HUES64 (cell line): ENCODE data around the gene HMBS.
"Not testable (repeated sequence)": the region's sequence is repeated elsewhere in the genome, so short reads cannot be mapped to it uniquely, and the experiment has no call there.

Source experiments
- H3K27ac ChIP-seq: 2 replicates; pipeline ENCODE4 v1.7.0; 2013; ENCODE audit warnings: low read depth, low read length, inconsistent platforms
- H3K27me3 ChIP-seq: 2 replicates; pipeline ENCODE4 v1.6.1; 2013; ENCODE audit warnings: mild to moderate bottlenecking, low read length; ENCODE audit not compliant: insufficient read depth
- H3K36me3 ChIP-seq: 2 replicates; pipeline ENCODE4 v1.6.1; 2013; ENCODE audit warnings: mild to moderate bottlenecking, low read length; ENCODE audit not compliant: insufficient read depth
- H3K4me1 ChIP-seq: 2 replicates; pipeline ENCODE4 v1.6.1; 2013; ENCODE audit warnings: mild to moderate bottlenecking, low read length, moderate library complexity; ENCODE audit not compliant: insufficient read depth
- H3K4me3 ChIP-seq: 2 replicates; pipeline ENCODE4 v1.5.1; 2013; ENCODE audit warnings: mild to moderate bottlenecking, low read length, moderate library complexity
- H3K9ac ChIP-seq: 2 replicates; pipeline ENCODE4 v1.6.1; 2013; ENCODE audit warnings: mild to moderate bottlenecking, low read depth, low read length
- H3K9me3 ChIP-seq: 2 replicates; pipeline ENCODE4 v1.6.1; 2013; ENCODE audit warnings: low read depth, low read length; ENCODE audit not compliant: insufficient read depth
- WGBS: fragments of 150-250, 120-280 bp; methylation state at CpG from one replicate; pipeline ENCODE4 v1.1.7; 2013; ENCODE audit warnings: missing lambda C conversion rate; 5-methylcytosine and 5-hydroxymethylcytosine counted together

Gene HMBS

DNA sequence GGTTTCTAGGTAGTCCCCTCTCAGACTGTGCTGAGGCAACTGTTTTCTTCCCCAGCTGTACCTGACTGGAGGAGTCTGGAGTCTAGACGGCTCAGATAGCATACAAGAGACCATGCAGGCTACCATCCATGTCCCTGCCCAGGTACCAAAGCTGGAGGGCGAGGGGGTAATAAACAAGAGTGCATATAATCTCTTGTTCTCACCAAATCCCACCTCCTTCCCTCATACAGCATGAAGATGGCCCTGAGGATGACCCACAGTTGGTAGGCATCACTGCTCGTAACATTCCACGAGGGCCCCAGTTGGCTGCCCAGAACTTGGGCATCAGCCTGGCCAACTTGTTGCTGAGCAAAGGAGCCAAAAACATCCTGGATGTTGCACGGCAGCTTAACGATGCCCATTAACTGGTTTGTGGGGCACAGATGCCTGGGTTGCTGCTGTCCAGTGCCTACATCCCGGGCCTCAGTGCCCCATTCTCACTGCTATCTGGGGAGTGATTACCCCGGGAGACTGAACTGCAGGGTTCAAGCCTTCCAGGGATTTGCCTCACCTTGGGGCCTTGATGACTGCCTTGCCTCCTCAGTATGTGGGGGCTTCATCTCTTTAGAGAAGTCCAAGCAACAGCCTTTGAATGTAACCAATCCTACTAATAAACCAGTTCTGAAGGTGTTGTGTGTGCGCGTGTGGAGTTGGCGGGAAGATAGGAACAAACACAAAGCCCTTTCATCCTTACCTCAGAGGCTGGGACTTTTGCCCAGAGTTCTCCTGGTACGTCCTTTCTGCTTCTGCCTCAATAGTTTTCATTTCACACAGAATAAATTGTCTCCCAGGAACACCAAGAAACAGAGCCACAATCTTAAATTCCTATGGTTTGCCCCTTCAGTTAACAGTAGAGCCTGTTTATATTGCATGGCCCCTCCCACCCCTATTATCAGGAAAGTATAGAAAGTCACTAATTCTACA is 8.5 kb downstream of the HMBS start:
- H3K27me3 ChIP-seq = no peaks in the 10 kb centered on the region
- peak overlapping the region; percentile 90 for H3K4me3 ChIP-seq
- peaks cover 12% of the 10 kb centered on the region; the same call in 1 of the 2 replicates for H3K4me1 ChIP-seq
- H3K36me3 ChIP-seq = peaks cover 71% of the 10 kb centered on the region
- H3K9ac ChIP-seq = peak overlapping the region; percentile 98
- H3K27ac ChIP-seq = no peak overlapping the region; the same call in 1 of the 2 replicates
- no peaks in the 10 kb centered on the region for H3K9me3 ChIP-seq
- WGBS = 66% methylated on average over 10 of the region's 12 CpGs

DNA sequence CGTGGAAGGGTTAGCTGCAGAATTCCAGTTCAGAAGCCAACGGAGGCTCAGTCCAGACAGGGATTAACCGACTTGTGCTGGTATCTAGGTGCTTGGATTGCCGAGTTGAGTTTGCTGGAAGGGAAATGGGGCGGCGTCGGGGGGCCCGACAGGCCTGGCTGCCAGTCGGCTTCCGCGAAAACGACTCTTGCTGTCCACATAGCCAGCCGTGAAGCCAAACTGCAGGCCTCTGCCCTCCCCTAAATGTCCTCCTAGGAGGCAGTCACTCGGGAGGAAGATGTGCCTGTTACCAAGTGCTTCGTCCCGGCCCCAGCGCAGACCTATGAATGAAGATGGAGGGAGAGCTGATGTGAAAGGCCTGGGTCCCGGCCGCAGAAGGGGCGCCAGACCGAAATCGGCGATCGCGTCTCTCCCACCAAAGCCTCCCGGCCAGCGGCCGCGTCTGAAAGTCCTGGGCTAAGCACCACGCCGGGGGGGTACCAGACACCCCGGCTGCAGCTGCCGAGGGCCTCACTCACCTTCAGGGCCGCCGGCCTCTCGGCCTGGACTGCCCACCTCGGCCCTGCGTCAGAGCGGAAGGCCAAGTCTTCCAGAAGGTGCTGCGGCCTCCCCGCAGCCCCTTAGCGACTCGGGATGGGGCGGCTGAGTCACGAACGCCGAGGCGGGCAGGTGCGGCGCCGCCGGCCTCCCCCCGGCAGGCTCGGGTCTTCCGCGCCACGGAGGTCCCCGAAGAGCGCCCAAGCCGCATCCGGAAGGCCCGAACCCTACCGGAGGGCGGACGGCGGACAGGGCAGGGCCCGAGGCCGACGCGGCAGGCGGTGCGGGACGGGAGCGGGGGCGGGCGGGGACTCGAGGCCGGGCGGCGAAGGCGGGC is 9.5 kb downstream of the HMBS start:
- Histone ChIP-seq H3K27ac (peak overlapping the region; percentile 87), H3K27me3 (no peaks in the 10 kb centered on the region), H3K9me3 (no peaks in the 10 kb centered on the region), H3K4me3 (peak overlapping the region; percentile 90), H3K4me1 (peaks cover 12% of the 10 kb centered on the region; the same call in 1 of the 2 replicates), H3K9ac (peak overlapping the region; percentile 98), H3K36me3 (peaks cover 72% of the 10 kb centered on the region)
- WGBS = under 1% methylated on average over 81 of the region's 81 CpGs

- H3K27ac ChIP-seq = peak overlapping the region; percentile 87
- H3K36me3 ChIP-seq = peaks cover 69% of the 10 kb centered on the region
- peak overlapping the region; percentile 98 for H3K9ac ChIP-seq
- WGBS = under 1% methylated on average over 19 of the region's 19 CpGs
- no peaks in the 10 kb centered on the region for H3K27me3 ChIP-seq
- H3K9me3 ChIP-seq = no peaks in the 10 kb centered on the region
- H3K4me1 ChIP-seq = peaks cover 12% of the 10 kb centered on the region; the same call in 1 of the 2 replicates
- H3K4me3 ChIP-seq = peak overlapping the region; percentile 90
Measured at GRCh38 chr11:119094816-119095065, 10.1 kb downstream of the HMBS start.

DNA sequence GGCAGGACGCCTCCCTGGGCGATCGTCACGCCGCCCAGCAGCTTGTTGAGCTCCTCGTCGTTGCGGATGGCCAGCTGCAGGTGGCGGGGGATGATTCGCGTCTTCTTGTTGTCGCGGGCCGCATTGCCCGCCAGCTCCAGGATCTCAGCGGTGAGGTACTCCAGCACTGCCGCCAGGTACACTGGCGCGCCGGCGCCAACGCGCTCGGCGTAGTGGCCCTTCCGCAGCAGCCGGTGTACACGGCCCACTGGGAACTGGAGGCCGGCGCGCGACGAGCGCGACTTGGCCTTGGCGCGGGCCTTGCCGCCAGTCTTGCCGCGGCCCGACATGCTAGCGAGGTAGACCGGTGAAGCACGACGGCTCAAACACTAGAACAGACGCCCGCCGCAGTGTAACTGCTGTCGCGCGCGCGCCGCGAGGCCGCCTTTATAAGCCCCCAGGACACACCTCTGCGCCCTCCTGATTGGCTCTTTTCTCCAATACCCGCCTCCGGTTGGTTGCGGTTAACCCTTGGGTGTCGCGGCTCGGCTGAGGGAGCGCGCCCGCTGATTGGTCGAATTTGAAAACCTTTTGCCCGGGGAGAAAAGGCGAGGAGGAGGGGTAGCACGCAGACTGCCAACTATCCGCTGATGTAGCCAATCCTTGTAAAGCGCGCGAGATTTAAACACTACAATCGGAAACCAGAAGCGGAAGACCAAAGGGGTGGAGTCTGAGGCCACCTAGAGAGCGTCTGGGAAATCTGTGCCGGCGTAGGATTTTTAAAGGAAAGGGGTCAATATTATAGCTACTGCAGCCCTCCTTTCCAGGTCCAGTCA is 10.6 kb downstream of the HMBS start:
- WGBS = under 1% methylated on average over 78 of the region's 79 CpGs
- Histone ChIP-seq H3K9ac (peak overlapping the region; percentile 98), H3K4me1 (peaks cover 12% of the 10 kb centered on the region; the same call in 1 of the 2 replicates), H3K36me3 (peaks cover 68% of the 10 kb centered on the region), H3K4me3 (peak overlapping the region; percentile 90), H3K9me3 (no peaks in the 10 kb centered on the region), H3K27me3 (no peaks in the 10 kb centered on the region), H3K27ac (peak overlapping the region; percentile 87)

- peak overlapping the region; percentile 78; the same call in 1 of the 2 replicates for H3K4me3 ChIP-seq
- no peaks in the 10 kb centered on the region for H3K9me3 ChIP-seq
- peaks cover 32% of the 10 kb centered on the region for H3K36me3 ChIP-seq
- peaks cover 8% of the 10 kb centered on the region for H3K4me1 ChIP-seq
- H3K27ac ChIP-seq = no peak overlapping the region
- no peak overlapping the region for H3K9ac ChIP-seq
- 90% methylated on average over 6 of the region's 6 CpGs for WGBS
- no peaks in the 10 kb centered on the region for H3K27me3 ChIP-seq
Measured at GRCh38 chr11:119099711-119100110, 15.0 kb downstream of the HMBS start.

DNA sequence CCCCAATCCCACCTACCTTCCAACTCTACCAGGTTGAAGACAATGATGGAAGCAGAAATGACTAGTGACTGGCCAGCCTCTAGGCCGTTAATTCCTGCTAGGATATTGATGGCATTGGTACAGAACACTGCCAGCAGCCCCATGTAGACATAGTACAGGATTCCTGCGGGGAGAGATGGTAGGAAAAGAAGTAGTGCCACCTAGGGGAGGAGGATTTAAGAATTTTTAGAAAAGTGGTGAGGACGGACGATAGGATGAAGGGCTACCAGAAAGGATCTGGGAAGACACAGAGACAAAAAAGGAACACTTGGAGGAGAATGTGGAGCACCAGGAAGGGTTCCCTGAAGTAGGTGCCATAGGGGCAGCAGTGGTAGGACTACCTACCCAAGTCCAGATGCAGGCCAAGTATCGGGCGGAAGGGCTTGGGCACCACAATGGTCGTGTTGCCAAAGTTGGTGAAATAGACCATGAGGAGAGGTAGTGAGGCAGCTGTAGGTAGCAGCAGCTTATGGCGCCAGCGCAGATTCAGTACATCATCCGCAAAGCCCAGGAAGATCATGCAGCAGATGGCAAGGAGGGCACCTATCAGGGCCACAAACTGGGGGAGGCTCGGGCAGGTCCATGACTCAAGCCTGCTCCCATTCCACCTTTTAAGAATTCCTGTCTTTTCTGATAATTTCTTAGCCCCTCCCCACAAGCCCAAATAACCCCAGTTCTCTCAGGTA is 15.7 kb downstream of the HMBS start:
- Histone ChIP-seq H3K4me1 (peaks cover 8% of the 10 kb centered on the region), H3K9me3 (no peaks in the 10 kb centered on the region), H3K36me3 (peaks cover 32% of the 10 kb centered on the region), H3K4me3 (peak overlapping the region; percentile 78), H3K27me3 (no peaks in the 10 kb centered on the region), H3K27ac (no peak overlapping the region), H3K9ac (peak overlapping the region; percentile 2; the same call in 1 of the 2 replicates)
- WGBS = 54% methylated on average over 11 of the region's 11 CpGs

- no peaks in the 10 kb centered on the region for H3K9me3 ChIP-seq
- H3K9ac ChIP-seq = peak overlapping the region; percentile 92
- no peaks in the 10 kb centered on the region for H3K27me3 ChIP-seq
- H3K4me3 ChIP-seq = peak overlapping the region; percentile 78
- peak overlapping the region; percentile 89 for H3K27ac ChIP-seq
- H3K36me3 ChIP-seq = peaks cover 32% of the 10 kb centered on the region
- under 1% methylated on average over 26 of the region's 29 CpGs for WGBS
- peaks cover 9% of the 10 kb centered on the region for H3K4me1 ChIP-seq
Measured at GRCh38 chr11:119100994-119101758, 16.5 kb downstream of the HMBS start.

DNA sequence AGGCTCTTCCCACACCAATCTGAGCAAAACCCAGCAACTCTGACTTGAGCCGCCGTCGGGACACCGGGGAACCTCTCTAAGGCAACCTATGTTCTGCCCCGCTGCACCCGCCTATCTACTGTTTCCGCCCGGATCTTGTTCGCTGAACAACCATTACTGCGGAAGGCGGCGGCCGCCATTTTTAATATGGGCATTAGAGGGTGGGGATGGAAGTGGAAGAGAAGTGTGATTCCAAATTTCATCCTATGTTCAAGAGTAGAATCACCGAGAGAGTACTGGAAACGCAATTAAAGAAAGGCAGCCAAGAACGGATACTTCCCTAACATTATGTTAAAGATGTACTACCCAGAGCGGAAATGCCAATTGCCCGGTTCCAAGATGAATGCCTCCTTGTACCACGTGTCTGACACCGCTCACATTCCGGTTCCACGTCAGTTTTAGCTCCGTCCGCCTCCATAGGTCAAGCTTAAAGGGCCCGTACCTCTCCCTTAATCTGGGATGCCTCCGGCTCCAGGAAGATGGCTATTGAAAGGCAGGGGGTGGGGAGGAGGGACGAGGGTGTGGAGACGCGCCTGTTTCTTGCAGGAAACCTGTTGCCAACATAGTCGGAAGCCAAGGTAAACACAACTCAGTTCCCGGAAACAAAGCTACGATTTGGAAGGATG is 17.2 kb downstream of the HMBS start, which contains the start of gene DPAGT1:
TSS of gene DPAGT1 (minus strand) at position 95 of the 665 bp plus-strand sequence. CDS start 198 bp downstream, outside the sequence.
- under 1% methylated on average over 32 of the region's 32 CpGs for WGBS
- Histone ChIP-seq H3K36me3 (peaks cover 25% of the 10 kb centered on the region), H3K27ac (peak within 1 kb of the TSS; percentile 89), H3K27me3 (no peaks in the 10 kb centered on the region), H3K4me3 (peak within 1 kb of the TSS; percentile 78), H3K4me1 (peaks cover 17% of the 10 kb centered on the region), H3K9me3 (no peaks in the 10 kb centered on the region), H3K9ac (peak within 1 kb of the TSS; percentile 92)

DNA sequence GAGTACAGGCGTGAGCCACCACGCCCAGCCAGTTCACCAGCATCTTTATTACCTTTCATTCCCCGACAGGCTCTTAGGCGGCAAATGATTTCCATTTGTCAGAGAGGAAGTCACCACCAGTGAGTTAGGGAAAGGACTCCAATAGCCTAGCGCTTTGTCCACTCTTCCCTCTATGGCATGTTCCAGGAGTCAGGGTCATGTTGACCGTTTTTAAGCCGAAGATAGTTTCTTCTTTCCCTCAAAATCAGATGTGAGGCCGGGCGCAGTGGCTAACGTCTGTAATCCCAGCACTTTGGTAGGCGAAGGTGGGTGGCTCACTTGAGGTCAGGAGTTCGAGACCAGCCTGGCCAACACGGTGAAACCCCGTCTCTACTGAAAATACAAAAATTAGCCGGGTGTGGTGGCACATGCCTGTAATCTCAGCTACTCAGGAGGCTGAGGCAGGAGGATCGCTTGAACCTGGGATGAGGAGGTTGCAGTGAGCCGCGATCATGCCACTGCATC is 18.5 kb downstream of the HMBS start:
- WGBS = 95% methylated on average over 18 of the region's 18 CpGs
- H3K27me3 ChIP-seq, H3K9me3 ChIP-seq: not testable (repeated sequence)
- Histone ChIP-seq H3K27ac (peak overlapping the region; percentile 59), H3K9ac (0 out of 2 replicates have a peak overlapping the region, but pooled peaks have one; percentile 92), H3K36me3 (peaks cover 12% of the 10 kb centered on the region), H3K4me3 (peak overlapping the region; percentile 78), H3K4me1 (peaks cover 18% of the 10 kb centered on the region)
